ENCODE measurements around the gene LTO1. TPM values are rescaled to one million over a fixed set of nuclear protein-coding genes. Genes with fewer than 3 reads are reported as not detected.

The LTO1 gene
- total RNA-seq, 4 donors from 2014 or later: 23.5 to 40.0 (median 26.9) TPM

GRCh38 chr11:69666261-69666660, 8.9 kb downstream of the LTO1 start:
- DNase-seq: no peak
- no peak for TF ChIP-seq CTCF (IDR thresholded peaks at IDR 0.05)
- TF ChIP-seq POLR2A (IDR thresholded peaks at IDR 0.05): no peak
- peaks cover 17 to 27% of the 10 kb centered on the region in 2 donors for H3K4me1 ChIP-seq
- no peak overlapping the region for H3K4me3 ChIP-seq (replicated peaks in 1 of 3)
- no peak overlapping the region for H3K27ac ChIP-seq
- intact Hi-C loops (cut with DNase I): no loop called here
- no peaks in the 10 kb centered on the region for H3K9me3 ChIP-seq
- whole genome bisulfite sequencing, 2 donors: 93 to 95% methylated on average over 14 of the region's 14 CpGs
- H3K27me3 ChIP-seq: no peaks in the 10 kb centered on the region
- H3K36me3 ChIP-seq: peaks cover 0 to under 1% of the 10 kb centered on the region in 2 donors

- no peak overlapping the region for H3K27ac ChIP-seq
- H3K9me3 ChIP-seq: no peaks in the 10 kb centered on the region
- H3K4me1 ChIP-seq: peaks cover 17 to 28% of the 10 kb centered on the region in 2 donors
- 94 to 96% methylated on average over 11 of the region's 11 CpGs for WGBS, 2 donors
- no peak overlapping the region for H3K4me3 ChIP-seq (replicated peaks in 1 of 3)
- intact Hi-C loops (cut with DNase I): no loop called here
- no peaks in the 10 kb centered on the region for H3K27me3 ChIP-seq
- no peak for DNase-seq
- no peaks in the 10 kb centered on the region for H3K36me3 ChIP-seq
- TF ChIP-seq POLR2A (IDR thresholded peaks at IDR 0.05): no peak
- no peak for TF ChIP-seq CTCF (IDR thresholded peaks at IDR 0.05)
These were observed 9.5 kb downstream of the LTO1 start for GRCh38 chr11:69665669-69666068.

GRCh38 chr11:69664901-69665300, 10.3 kb downstream of the LTO1 start:
- Histone ChIP-seq H3K4me3 (replicated peaks in 1 of 3) (no peak overlapping the region), H3K9me3 (no peaks in the 10 kb centered on the region), H3K4me1 (peaks cover 17 to 21% of the 10 kb centered on the region in 2 donors), H3K27me3 (no peaks in the 10 kb centered on the region), H3K36me3 (no peaks in the 10 kb centered on the region), H3K27ac (no peak overlapping the region)
- WGBS, 2 donors: 88 to 89% methylated on average over 8 of the region's 8 CpGs
- intact Hi-C loops (cut with DNase I): no loop called here
- no peak for DNase-seq
- no peak for TF ChIP-seq POLR2A (IDR thresholded peaks at IDR 0.05)
- TF ChIP-seq CTCF (IDR thresholded peaks at IDR 0.05): no peak

- 95 to 96% methylated on average over 15 to 17 of the region's 17 CpGs for WGBS, 2 donors
- H3K27me3 ChIP-seq: no peaks in the 10 kb centered on the region
- DNase-seq: no peak
- no peaks in the 10 kb centered on the region for H3K36me3 ChIP-seq
- peaks cover 17 to 20% of the 10 kb centered on the region in 2 donors for H3K4me1 ChIP-seq
- intact Hi-C loops (cut with DNase I): no loop called here
- no peaks in the 10 kb centered on the region for H3K9me3 ChIP-seq
- TF ChIP-seq POLR2A (IDR thresholded peaks at IDR 0.05) (no peak), CTCF (IDR thresholded peaks at IDR 0.05) (no peak)
- H3K4me3 ChIP-seq (replicated peaks in 1 of 3): no peak overlapping the region
- no peak overlapping the region for H3K27ac ChIP-seq
These were observed 10.9 kb downstream of the LTO1 start for GRCh38 chr11:69664103-69664775.

GRCh38 chr11:69663326-69663725, 11.8 kb downstream of the LTO1 start:
- Histone ChIP-seq H3K4me3 (replicated peaks in 1 of 3) (no peak overlapping the region), H3K36me3 (no peaks in the 10 kb centered on the region), H3K9me3 (no peaks in the 10 kb centered on the region), H3K27me3 (no peaks in the 10 kb centered on the region), H3K27ac (no peak overlapping the region), H3K4me1 (peaks cover 17 to 20% of the 10 kb centered on the region in 2 donors)
- intact Hi-C loops (cut with DNase I): no loop called here
- 61% methylated on average over 6 of the region's 6 CpGs for WGBS, 2 donors
- DNase-seq: no peak
- no peak for TF ChIP-seq POLR2A (IDR thresholded peaks at IDR 0.05)
- no peak for TF ChIP-seq CTCF (IDR thresholded peaks at IDR 0.05)
